ENCODE measurements around the gene UBC.

Gene UBC

DNA sequence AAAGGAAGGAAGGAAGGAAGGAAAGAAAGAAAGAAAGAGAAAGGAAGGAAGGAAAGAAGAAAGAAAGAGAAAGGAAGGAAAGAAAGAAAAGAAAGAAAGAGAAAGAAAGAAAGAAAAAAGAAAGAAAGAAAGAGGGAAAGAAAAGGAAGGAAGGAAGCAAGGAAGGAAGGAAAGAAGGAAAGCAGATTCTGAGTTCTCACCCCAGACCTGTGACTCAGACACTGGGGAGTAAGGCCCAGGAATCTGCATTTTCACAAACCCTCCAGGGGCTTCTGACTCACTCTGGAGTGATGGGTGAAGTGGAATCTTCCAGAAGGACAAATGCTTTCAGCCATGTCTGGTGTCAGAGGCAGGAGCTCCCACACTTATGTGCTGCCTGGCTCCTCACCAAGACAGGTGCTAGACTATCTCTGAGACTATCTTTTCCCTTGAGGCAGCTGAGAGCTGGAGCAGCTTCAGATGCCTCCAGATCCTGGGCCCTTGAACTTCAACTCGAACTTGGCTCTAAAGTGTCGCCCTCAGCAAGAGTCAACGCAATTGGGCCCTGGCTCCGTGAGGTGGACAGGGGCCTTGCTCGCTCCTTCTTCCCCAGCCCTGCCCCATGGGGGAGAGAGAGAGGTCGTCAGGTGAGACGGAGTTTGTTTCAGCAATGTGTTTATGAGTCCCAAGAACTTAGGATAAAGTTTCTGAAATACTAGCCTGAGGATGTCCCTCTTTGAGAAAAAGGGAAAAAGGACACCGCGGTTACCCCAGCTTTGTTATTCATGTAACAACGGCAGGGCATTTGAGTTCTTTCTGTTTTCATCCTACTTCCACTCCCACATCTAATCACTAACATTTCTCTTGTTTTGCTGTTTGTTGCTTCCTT is 31.0 kb downstream of the UBC start:
- DNase-seq, result no peak

DNA sequence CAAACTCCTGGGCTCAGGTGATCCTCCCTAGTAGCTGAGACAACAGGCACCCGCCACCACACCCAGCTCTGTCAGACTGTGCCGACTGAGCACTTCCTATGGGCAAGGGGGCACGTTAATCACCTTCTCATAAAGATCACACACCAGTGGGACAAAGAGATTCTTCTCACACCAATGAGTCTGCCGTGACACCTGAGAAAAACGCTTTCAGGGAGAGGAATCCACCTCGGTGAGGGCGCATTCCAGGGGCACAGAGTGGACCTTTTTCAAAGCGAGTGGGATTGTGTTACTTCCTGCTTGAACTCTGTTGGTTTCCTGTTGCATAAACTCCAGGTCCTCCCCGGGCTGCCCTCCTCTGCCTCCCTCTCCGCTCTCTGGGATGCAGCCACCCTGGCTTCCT is 33.3 kb downstream of the UBC start:
- no peak for DNase-seq

DNA sequence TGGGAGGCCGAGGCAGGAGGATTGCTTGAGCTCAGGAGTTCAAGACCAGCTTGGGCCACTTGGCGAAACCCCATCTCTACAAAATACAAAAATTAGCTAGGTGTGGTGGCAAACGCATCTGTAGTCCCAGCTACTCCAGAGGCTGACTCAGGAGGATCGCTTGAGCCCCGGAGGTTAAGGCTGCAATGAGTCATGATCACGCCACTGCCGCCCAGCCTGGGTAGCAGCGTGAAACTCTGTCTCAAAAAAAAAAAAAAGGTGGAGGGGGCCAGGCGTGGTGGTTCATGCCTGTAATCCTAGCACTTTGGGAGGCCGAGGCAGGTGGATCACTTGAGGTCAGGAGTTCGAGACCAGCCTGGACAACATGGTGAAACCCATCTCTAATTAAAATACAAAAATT is 34.1 kb downstream of the UBC start:
- peak in 1 of 2 donors; percentile 24 for DNase-seq

DNA sequence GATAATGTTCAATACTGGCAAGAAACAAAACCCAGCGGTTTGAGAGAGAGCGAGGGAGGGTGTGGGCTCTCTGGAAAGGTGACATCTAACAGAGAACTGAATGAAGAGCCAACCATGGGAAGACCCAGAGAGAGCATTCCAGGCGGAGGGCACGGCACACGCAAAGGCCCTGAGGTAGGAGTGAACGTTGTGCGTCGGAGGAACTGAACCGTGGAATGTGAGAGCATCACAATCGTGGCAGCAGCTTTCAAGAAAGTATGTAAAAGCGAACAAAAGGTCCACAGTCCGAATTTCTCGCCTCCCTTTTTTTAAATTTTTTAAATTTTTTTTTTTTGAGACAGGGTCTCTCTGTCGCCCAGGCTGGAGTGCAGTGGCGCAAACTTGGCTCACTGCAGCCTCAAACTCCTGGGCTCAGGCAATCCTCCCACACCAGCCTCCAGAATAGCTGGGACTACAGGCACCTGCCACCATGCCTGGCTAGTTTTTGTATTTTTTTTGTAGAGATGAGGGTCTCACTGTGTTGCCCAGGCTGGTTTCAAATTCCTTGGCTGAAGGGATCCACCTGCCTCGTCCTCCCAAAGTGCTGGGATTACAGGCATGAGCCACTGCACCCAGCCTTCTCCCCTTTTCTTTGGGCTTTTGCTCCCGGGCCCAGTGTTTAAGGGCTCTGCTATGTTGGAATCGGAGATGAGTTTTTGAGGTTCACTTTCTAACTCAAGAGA is 35.5 kb downstream of the UBC start:
- DNase-seq, result no peak

DNA sequence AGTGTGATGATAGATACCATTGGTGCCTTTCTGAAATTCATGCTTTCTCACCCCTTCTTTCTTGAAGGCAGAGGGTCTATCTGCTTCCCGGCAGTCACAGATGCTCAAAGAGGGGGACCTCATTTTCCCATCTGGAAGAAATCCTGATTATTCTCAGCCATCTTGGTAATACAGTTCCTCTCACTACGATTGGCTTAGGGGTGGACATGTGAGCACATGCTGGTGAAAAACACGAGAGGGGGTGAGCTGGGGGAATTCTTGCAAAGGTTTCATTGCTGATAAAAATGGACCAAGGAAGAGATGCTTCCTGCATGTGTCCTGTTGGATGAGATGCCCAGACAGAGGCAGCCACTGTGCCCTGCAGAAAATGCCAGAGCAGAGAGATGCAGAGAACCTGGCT is 37.0 kb downstream of the UBC start:
- DNase-seq, result no peak

DNA sequence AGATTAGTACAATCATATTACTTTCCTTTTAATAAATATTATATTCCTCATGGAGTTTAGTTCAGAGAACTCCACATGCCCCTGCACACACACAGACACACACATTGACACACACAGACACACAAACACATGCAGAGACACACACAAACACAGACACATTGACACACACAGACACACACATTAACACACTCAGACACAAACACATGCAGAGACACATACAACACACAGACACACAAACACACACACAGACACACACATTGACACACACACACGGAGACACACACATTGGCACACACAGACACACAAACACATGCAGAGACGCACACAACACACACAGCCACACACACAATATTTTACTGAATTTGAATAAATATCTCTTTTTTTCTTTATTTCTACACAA is 38.3 kb downstream of the UBC start:
- no peak for DNase-seq

DNA sequence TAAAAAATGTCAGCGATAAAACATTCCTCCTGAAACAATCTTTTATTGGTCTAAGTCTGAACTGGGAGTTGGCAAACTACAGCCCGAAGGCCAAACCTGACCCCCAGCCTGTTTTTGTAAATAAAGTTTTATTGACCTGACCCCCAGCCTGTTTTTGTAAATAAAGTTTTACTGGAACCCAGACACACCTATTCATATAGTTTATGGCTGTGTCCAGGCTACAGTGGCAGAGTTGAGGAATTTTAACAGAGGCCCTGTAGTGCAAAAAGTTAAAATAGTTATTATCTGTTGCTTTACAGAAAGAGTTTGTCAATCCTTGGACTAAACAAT is 38.7 kb downstream of the UBC start:
- DNase-seq, result no peak

DNA sequence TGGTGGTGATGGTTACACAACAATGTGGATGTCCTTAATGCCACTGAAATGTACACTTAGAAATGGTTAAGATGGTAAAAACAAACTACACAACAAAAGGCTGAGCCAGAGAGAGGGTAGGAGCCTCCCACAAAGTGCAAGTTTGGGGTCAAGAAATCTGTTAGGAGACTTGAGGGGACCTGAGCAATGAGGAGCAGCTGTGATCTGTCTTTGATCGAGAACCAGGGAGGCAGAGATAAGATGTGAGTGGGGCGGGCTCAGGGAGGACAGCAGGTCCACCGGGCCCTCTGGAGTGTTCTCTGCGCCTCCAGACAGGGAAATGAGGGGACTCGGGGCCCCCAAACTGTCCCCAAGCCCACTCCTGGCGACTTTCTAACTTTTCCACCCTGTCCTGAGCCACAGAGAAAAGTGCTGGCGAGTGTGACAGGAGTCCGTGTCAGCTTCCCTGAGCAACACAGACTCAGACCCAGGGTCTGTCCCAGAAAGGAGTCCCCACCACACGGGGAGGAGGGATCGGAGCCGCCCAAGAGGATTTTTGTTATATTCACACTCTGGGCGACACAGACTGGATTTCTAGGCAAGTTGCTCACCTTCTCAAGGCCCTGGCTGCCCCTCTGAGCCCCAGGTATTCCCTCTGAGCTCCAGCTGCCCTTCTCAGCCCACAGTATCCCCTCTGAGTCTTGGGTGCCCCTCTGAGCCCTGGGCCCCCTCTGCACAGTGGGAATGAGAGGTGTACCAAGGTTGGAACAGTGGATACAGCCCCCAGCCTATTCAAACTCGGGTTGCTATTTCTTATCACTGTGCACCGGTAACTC is 39.3 kb downstream of the UBC start:
- no peak for DNase-seq

DNA sequence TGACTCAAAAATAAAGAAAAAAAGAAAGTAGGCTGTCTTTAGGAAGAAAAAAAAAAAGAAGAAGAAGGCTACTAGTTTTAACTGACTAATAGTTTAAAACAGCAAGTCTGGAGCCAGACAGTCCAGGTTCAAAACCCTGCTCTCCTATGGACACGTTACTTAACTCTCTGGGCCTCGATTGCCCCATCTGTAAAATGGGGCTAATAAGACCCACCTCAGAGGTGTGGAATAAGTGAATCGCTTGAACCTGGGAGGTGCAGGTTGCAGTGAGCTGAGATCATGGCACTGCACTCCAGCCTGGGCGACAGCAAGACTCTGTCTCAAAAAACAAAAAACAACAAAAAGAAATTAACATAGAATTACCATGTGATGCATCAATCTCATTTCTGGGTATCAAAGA is 40.3 kb downstream of the UBC start:
- DNase-seq, result no peak

DNA sequence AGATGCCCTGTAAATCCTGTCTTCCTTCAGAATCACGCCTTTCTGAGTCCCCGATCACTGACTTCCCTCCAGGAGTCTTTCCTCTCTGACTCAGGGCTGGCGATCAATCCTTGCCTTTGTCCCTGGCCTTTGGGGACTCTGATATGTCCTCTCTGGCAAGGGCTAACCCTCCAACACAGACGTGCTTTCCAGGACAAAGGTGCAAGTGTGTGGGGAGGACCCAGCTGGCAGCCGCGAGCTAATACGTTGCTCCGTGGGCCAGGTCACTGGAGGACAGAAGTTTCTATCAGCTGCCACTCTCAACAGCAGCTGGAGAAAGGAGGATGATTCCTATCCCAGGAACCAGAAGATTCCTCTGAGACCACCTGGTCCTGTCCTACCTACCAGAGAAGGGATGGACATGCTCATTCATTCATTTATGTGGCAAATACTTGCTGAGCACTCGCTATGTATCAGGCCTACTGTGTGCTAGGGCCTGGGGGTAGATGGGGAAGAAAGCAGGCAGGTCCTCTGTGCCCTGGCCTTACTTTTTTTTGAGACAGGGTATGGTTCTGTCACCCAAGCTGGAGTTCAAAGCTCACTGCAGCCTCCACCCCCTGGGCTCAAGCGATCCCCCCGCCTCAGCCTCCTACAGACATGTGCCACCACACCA is 42.3 kb downstream of the UBC start:
- no peak for DNase-seq

DNA sequence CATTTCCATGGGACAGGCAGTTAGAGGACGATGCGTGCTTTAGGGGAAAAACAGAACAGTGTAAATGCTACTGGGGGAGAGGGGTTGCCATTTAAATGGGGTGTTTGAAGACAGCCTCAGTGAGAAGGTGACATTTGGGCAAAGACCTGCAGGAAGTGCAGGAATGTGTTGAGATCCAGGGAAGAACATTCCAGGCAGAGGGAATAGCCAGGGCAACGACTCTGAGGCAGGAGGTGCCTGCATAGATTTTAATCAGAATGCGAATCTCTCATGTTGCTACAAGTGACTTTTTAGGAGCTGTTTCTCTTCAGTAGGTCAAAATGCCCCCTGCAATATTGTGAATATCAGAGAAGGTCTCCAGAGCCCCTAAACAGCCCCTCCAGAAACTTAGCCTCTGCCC is 43.2 kb downstream of the UBC start:
- no peak for DNase-seq

DNA sequence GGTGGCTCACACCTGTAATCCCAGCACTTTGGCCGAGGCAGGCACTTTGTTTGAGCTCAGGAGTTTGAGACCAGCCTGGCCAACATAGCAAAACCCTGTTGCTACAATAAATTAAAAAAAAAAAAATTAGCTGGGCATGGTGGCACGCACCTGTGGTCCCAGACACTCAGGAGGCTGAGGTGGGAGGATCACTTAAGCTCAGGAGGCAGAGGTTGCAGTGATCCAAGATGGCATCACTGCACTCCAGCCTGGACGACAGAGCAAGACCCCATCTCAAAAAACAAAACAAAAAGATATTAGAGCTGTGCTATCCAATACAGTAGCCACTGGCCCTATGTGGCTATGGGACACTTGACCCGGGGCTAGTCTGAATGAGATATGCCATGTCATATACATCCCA is 43.9 kb downstream of the UBC start:
- no peak for DNase-seq

DNA sequence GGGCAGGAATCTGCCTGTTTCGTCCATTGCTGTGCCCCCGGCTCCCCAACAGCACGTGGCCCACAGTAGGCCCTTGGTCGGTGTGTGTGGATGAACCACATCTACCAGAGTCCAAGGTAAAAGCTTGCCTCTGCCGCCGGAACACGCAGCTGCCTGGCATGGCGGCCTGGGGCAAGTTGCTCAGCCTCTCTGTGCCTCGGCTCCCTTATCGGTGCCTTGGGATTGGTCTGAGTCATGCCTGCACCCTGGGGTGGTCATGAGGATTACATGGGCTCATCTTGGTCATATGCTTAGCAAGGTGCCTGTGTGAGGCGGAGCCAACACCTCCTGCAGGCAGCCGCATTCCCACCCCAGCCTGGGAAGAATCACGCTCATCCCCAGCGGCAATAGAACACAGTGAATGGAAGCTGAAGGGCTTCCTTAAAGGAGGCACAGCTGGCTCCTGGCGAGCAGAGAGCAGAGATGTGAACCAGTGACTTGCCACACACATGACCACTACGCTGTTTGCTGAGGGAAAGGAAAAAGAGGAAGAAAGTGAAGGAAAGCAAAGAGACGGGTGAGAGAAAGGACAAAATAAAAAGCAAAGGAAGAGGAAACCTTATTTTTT is 45.3 kb downstream of the UBC start:
- DNase-seq, result peak in 1 of 2 donors; percentile 31

DNA sequence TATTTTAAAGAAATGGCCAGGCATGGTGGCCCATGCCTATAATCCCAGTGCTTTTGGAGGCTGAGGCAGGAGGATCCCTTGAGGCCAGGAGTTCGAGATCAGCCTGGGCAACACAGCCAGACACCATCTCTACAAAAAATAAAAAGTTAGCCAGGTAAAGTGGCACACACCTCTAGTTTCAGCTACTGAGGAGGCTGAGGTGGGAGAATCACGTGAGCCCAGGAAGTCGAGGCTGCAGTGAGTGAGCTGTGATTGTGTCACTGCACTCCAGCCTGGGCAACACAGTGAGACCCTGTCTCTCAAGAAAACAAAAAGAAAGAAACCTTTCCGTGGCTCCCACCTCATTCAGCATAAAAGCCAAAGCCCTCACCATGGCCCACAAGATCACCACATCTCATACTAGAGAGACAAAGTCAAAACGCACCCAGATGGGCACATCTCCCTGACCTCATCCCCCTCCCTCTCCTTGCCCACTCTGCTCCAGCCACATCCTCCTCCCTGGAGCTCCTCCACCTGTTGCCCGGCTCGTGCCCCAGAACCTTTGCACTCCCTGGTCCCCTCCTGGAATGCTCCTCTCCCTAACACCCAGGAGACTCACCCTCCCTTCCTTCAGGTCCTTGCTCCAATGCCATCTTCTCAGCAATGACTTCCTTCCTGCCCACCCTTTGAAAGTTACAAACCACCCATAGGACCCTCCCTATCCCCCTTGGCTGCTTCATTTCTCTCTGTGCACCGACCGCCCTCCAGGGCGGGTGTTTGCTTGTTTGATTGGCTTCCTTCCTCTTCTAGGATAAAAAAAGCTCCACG is 46.0 kb downstream of the UBC start:
- DNase-seq, result no peak

DNA sequence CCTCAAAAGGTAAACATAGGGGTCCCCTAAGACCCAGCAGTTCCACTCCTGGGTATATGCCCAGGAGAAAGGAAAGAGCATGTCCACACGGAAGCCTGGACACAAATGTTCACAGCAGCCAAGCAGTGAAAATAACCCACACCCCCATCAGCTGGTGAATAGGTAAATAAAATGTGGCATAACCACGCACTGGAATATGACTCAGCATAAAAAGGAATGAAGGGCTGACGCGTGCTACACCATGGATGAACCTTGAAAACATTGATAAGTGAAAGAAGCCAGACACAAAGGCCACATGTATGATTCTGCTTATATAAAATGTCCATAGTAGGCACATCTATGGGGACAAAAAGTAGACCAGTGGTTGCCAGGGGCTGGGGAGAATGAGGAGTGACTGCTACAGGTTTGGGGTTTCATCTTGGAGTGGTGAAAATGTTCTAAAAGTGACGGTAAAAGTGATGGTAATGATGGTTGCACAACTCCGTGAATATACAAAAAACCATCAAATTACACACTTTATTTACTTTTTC is 47.0 kb downstream of the UBC start:
- no peak for DNase-seq

DNA sequence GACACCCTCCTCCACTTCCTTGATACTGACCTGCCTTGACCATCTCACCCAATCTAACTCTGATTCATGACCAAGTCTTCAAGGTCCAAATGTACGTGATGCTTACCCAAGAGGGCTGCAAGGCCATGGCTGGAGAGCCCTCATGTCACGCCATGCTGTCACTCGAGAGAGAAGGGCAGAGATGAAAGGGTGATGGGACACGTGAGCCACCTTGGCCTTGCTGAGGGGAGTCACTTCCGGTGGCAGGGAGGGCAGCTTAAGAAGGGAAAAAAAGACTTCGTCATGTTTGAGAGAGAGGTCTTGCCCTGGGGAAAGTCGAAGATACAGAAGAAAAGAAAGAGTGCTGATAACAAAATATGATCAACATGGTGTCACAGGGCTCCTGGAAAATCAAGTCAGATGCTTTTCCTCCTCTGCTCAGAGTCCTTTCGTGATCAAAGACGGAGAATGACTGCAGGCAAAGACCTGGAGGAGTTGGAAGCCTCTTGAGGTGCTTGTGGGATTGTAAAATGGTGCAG is 47.5 kb downstream of the UBC start:
- DNase-seq, result no peak

DNA sequence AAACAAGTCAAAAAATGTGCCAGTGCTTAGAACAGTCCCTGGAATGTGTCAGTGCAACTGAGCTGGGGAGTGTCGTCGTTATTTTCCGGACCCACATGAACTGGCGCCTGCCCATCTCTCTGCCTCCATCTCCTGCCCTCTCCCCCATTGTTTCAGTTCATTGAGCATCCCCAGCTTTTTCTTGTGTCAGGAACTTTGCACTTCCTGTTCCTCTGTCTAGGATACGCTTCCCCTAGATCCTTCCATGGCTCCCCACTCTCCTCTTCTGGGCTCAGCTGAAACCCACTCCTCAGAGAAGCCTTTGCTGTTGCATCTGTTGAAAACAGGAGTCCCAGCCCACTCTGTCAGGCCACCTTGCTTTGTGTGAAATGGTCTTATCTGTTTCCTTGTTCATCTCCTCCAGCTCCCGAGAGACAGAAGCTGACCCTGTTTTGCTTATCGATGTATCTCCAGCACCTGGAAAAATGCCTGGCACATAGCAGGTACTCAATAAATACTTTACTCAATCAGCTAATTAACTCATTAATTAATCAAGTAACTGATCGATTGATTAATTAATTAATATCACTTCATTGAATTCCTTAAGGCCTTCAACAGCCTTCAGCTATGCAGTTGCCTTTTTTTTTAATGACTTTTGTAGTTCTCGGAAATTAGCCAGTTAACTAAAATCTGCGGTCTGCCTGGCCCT is 48.1 kb downstream of the UBC start:
- no peak for DNase-seq

DNA sequence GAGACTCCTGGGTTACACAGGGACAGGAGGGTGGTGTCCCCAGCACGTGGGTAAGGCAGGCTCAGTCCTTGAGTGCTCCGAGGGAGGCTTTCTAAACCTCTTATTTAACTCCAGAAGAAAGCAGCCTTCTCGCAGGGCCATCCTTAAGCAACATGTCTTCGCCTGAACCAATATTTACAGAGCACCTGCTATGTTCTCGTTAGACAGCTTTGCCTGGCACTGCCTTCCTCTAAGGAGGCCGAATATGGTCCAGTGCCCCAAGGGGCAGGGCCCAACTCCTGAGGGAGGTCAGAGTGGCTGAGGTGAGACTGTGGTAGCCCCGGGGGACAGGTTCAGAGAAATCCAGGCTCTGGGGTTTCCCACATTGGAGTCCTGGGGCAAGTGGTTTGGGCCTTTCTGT is 48.7 kb downstream of the UBC start:
- DNase-seq, result no peak

DNA sequence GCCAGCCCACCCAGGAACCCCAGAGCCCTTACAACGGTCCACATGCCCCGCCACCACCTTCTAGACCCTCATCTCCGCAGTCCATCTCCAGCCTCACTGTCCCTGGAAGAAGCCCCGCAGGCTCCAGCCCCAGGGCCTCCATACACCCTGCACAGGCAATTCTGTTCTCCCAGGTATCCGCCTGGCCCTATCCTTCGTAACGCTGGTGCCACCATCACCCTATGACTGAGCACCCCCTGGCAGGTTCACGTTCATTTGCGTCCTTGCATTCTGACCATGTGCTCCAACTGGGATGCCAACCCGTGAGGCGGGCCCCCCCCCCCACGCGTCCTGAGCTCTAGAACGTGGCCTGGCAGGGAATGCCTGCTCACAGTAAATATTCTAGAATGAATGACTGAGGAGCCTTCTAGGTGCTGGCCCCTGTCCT is 50.1 kb downstream of the UBC start:
- no peak for DNase-seq
